Left forelimb (tissue), 1 donor: Measurements from ENCODE around the gene RNASE13.

Experiments used
- DNase-seq: peaks from one replicate; pipeline ENCODE4 v3.0.0-alpha.2; 2018; ENCODE audit warnings: low spot score

RNASE13 gene, protein sequence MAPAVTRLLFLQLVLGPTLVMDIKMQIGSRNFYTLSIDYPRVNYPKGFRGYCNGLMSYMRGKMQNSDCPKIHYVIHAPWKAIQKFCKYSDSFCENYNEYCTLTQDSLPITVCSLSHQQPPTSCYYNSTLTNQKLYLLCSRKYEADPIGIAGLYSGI

DNA sequence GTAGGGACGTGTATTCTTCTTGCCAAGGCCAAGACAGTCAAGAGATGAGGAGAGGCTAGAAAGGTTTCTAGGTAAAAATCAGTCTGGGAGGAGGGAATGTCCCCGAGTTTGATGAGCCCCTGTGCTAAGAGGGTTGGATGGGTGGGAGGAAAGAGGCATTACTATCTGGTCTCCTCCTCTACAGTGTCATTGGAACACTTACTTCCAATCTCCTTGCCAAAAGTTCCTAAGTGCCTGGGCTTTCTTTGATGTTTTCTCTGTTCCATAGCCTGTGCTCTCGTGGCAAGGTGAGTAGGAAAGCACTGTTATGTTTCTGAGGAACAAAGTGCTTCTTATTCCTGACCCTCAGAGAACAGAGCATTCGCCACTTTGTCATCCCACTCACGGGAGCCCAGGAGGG, at the start of gene RNASE13:
TSS of gene RNASE13 (minus strand) at position 101 of the 400 bp plus-strand sequence. CDS start 519 bp downstream, outside the sequence.
- no peak for DNase-seq

DNA sequence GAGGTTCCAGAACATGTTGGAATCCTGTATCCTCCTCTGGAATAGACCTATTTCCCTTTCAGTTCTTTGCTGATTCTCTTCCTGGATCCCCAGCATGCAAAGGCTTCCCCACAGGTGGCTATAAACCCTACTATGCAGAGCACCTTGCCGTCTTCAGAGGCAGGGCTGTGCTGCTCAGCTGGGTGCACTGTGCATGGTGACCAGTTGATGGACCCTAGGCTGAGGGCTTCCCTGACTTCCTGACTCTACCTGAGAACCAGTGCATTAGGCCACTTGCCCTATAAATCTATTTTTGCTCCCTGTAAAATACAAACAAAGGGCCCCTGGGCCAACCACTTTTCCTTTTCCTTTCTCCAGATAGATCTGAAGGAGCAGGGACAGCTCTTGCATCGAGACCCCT, 49.8 kb upstream of the RNASE13 start:
- DNase-seq, result no peak

DNA sequence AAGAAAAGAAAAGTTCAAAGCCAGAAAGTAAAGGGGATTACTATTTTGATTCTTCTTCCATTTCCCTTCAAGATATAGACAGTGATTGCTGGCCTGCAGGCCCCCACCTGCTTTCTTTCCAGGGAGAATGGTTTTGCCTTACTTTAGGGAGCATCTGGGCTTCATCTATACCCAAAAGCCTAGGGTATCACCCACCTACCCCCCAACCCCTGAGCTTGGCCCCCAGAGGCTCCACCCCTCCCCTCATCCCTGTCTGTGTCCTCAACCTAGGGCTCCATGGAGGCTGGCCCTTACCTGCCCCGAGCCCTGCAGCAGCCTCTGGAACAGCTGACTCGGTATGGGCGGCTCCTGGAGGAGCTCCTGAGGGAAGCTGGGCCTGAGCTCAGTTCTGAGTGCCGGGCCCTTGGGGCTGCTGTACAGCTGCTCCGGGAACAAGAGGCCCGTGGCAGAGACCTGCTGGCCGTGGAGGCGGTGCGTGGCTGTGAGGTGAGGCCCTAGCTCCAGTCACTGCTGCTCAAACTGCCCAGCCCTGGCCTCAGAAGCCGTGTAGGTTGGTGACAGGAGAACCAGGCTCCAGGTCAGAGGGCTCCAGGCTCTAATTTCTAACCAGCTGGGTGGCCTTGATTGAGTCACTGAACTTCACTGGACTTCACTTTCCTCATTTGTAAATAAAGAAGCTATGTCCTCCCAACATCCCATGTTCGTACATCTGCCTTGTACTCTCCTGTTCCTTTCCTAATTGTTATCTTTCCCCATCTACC, 49.1 kb upstream of the RNASE13 start:
- DNase-seq, result peak; percentile 53

DNA sequence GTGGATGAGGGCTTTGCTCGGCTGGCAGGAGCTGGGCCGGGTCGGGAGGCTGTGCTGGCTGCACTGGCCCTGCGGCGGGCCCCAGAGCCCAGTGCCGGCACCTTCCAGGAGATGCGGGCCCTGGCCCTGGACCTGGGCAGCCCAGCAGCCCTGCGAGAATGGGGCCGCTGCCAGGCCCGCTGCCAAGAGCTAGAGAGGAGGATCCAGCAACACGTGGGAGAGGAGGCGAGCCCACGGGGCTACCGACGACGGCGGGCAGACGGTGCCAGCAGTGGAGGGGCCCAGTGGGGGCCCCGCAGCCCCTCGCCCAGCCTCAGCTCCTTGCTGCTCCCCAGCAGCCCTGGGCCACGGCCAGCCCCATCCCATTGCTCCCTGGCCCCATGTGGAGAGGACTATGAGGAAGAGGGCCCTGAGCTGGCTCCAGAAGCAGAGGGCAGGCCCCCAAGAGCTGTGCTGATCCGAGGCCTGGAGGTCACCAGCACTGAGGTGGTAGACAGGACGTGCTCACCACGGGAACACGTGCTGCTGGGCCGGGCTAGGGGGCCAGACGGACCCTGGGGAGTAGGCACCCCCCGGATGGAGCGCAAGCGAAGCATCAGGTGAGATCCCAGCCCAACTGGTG, 47.0 kb upstream of the RNASE13 start:
- peak; percentile 53 for DNase-seq

DNA sequence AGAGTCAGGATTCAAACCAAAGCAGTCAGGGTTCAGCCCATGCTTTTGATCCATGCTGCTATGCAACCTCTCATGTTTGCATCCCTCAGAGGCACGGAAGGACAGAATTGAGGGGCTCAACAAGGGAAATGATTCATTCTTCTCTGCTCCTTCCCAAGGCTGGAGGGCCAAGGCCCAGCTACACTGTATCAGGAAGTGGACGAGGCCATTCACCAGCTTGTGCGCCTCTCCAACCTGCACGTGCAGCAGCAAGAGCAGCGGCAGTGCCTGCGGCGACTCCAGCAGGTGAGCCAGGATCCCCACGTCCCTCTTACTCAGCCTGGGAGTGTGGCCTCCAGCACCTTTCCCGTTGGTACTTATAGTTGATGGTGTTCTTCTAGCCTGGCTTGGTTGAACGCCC, 44.1 kb upstream of the RNASE13 start:
- DNase-seq, result no peak

DNA sequence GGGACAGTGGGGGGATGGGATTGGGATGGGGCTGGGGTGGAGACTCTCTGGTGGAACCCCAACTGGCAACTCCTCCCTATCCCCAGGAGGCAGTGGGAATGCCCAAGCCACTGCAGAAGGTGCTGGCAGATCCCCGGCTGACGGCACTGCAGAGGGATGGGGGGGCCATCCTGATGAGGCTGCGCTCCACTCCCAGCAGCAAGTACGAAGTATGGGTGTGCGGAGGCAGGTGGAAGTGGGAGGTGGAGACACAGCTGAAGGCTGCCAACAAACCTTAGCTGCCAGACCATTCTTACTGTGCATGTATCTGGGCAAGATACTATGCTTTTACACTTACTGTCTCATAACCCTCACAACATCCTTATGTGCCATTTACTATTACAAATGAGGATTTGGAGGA, 43.7 kb upstream of the RNASE13 start:
- no peak for DNase-seq

DNA sequence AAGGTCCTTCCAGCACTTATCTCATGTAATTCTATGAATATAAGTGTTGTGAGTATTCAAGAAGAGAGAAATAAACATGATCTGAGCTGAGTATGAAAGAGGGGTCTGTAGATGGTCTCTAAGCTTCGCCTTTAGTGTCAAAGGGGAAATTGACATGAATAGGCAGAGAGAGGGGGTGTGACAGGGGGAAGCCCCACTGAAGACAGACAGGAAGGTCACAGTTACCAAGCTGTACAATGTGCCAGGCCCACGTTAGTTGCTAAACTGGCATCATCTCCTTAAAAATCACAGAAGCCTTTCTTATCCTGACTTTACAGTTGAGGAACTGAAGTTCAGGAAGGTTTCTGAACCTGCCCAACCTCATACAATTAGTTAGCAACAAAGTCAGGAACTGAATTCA, 43.1 kb upstream of the RNASE13 start:
- no peak for DNase-seq

DNA sequence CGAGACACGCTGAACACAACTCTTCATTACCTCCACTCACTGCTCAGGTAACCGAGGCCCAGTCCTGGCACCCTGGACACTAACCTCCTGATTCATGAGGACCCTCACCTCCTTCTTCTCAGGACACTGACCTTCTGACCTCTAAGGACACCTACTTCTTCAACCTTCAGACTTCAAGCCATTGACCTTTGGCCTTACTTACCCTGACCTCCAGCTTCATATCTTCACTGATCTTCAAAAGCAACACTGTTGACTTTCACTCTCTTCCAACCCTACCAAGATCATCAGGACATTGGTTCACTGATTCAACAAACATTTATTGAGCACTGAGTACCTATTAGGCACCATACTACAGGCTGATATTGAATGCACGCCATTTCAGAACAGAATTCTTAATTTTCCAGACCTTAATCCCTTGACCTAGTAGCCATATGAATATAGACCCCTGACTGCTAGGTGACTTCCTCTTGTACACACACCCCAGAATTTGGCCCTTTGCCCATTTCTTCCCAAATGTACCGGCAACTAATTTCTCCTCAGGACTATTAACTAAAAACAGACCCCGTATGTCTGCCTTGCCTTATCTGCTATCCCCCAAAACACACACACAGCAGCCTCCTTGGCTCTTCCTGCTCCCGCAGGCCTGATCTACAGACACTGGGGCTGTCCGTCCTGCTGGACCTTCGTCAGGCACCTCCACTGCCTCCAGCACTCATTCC, 41.3 kb upstream of the RNASE13 start:
- DNase-seq, result no peak

DNA sequence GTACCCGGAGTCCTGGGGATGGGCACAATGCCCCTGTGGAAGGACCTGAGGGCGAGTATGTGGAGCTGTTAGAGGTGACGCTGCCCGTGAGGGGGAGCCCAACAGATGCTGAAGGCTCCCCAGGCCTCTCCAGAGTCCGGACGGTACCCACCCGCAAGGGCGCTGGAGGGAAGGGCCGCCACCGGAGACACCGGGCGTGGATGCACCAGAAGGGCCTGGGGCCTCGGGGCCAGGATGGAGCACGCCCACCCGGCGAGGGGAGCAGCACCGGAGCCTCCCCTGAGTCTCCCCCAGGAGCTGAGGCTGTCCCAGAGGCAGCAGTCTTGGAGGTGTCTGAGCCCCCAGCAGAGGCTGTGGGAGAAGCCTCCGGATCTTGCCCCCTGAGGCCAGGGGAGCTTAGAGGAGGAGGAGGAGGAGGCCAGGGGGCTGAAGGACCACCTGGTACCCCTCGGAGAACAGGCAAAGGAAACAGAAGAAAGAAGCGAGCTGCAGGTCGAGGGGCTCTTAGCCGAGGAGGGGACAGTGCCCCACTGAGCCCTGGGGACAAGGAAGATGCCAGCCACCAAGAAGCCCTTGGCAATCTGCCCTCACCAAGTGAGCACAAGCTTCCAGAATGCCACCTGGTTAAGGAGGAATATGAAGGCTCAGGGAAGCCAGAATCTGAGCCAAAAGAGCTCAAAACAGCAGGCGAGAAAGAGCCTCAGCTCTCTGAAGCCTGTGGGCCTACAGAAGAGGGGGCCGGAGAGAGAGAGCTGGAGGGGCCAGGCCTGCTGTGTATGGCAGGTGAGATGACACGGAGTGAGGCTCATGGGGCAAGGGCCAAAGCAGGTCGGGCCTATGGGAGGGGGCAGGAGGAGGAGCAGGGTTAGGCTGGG, 40.0 kb upstream of the RNASE13 start:
- no peak for DNase-seq

DNA sequence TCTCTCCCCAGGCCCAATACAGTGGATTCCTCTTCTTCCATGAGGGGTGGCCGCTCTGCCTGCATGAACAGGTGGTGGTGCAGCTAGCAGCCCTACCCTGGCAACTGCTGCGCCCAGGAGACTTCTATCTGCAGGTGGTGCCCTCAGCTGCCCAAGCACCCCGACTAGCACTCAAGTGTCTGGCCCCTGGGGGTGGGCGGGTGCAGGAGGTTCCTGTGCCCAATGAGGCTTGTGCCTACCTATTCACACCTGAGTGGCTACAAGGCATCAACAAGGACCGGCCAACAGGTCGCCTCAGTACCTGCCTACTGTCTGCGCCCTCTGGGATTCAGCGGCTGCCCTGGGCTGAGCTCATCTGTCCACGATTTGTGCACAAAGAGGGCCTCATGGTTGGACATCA, 39.3 kb upstream of the RNASE13 start:
- no peak for DNase-seq

DNA sequence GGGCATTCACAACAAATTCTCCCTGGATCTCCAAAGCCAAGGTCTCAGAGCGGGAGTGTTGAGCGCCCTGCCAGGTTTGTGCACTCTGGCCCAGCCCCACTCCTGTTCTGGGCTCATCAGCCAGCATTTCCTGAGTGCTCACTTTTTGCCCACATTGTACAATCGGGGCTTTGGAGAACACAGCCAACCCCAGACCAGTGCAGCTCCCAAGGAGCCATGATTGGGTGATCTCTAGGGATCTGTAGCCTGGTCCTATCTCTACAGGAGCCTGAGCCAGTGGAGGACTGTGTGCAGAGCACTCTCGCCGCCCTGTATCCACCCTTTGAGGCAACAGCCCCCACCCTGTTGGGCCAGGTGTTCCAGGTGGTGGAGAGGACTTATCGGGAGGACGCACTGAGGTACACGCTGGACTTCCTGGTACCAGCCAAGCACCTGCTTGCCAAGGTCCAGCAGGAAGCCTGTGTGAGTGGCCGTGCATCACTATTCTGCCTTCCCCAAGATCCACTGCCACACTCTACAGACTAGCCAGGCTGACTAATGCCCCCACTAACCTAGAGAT, 38.3 kb upstream of the RNASE13 start:
- no peak for DNase-seq

DNA sequence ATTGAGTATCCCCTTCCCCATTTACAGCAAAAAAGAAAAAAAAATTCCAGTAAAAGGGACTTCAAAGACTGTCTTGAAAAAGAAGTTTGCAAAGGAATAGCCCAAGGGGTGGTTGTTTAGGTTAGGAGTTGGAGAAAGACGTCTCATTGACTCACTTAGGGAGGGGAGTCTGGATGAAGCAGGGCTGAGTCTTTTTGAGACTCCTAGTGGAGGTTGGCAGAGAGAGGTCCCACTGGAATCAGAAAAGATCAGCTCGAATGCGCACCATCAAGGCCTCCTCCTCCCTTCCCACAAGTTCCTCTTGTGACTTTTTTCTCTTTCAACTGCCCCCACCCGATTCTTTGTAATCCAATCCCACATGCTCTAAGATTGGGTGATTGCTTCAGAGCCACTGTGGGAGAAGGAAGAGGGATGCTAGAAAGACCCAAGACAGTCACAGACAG, 37.4 kb upstream of the RNASE13 start:
- DNase-seq, result no peak

DNA sequence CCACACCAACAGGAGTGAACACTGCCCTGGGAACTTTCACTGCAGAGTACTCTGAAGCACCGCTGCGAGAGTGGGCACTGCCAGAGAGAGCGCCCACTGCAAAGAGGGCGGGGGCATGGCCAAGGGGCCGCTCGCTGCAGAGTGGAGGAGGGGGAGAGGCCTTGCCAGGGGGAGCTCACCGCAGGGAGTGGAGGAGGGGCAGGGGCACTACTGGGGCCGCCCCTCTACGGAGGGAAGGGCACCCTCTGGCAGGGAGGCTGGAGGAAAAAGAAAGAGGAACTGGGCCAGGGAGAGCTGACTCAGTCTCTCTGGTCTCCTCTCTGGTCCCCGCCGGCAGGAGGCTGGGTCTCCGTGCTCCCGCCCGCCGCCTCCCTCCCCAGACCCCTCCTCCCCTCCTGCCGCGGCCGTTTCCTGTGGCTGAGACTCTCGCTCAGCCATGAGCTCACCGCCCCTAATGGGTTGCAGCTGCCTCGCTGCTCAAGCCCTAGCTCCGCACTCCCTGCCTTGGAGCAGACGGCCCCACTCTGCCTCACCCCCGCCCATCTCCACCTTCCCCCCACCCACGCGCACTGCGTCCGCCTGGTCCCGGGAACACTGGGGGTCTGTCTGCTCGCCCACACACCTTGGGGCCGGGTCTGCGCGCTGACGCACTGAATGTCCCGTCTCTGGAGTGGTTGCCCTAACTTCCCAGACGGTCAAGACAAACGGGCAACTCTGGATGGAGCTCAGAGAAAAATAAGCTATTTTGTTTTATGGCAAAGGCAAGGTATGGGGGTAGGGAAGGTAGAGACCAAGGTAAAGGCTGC, 36.8 kb upstream of the RNASE13 start:
- DNase-seq, result peak; percentile 96

DNA sequence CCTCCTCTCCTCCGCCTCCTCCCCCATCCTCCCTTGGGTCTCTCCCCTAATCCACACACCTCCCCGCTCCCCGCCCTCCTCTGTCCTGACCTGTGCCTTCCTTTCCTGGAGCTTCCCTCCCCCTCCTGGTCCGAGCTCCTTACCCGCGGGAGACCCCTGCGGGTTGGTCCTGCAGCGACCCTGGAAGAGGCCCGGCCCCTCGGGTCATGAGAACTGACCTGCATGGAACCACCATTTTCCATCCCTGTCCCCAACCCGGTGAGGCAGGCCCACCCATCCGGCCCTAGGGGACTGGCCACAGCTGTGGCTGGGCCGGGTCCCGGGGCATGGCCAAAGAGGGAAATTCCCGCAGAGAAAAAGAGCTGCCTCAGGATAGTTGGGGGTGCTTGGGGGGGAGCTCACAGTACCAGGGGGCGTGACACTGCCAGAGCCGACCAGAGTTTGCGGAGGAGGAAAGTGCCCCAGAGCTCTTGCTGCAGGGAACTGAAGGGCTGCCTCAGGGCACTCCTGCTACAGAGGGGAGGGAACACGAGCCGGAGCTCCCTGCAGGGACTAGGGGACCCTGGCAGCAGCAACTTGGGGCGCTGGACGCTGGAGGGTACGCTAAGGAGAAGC, 36.1 kb upstream of the RNASE13 start:
- no peak for DNase-seq

DNA sequence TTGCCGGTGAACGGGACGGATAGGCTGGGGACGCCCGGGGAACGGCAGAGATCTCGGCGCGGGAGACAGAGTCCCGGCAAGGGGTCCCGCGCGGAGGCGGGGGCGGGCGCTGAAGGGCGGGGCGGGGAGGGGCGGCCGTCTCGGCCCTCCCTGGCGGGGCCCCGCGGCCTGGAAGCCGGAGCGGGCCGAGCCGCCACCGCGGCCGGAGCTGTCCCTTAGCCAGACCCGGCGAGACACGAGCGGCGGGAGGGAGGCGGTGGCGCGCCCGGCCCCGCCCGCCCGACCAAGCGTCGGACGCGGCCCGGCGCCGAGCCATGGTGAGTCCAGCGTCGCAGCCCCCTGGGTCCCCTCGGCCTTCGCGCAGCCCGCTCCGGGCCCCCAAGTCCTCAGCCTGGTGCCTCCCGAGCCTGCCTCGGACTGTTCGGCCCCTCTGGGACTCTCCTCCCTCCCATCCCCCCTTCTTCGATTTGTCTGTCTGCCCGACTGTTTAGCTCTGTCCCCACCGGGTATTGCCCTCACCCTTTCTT, 35.5 kb upstream of the RNASE13 start, which contains the start of gene ARHGEF40:
TSS of gene ARHGEF40 (plus strand) at position 222 of the 527 bp plus-strand sequence. CDS start at position 315, 93 bp downstream.
- DNase-seq, result peak; percentile 87

DNA sequence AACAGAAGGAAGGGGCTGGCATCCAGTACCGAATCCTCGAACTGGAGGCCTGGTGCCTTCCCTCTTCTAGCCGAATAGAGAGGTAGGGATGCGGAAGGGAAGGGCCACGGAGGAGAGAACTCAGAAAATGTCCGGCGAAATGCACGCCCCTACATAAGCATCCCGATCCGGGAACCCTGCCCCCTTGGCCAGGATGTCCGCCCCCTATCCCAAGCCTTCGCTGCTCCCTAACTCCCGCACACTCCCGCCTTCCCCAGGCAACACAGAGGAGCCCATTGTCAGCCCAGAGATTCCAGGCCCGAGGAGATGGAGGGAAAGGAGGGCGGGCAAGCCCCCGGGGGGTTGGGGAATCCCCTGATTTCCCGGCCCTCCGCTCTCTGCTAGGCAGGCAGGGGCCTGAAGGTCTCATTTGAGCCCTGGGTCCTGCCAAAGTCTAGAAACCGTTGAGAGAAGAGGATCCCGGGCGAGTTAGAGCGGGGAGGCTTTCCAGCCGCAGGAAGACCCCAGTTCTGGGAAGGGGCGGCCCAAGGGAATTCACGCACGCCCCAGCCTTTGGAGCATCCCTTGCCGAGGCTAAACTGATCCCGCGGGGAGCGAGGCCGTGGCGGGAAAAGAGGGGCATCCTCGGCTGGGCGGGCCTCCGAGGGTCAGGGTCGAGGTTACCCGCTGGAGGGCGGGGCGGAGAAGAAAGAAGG, 34.9 kb upstream of the RNASE13 start:
- peak; percentile 87 for DNase-seq

DNA sequence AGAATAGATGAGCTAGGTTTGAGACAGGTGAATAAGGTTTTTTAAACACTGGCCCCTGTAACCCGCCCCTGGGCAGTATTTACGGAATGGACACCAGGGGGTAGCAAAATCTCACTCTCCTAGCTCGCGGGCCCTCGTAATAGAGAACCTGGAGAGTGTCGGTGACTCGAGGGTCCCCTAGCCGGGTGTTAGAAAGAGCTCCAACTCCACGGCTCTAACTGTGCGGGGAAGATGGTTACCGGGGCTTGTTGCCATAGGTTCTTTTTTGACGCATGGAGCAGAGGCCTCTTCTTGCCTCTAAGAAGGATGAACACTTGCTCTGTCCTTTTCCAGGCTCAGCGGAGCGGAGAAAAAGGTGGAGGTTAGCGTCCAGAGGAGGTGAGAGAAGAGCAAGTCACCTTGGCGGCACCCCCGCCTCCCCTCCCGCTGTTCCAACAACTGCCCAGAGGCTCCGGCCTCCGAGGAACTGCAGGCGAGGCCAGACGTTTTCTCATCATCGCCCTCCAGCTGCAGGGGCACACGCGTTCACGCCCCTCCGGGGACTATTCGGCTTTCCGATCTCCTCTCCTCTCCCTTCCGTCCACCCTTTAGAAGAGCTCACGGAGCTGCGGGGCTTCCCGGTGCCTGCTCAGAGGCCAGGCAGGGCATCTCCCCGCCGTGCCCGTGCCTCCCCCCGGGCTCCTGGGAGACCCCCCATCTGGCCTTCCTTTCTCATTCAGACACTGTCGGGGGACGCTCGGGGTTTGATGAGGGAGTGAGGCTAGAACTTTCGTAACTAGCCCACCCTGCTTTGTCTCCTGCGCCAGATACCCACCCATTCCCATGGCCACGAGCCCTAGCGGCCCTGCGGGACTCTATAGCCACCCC, 34.1 kb upstream of the RNASE13 start:
- DNase-seq, result no peak

DNA sequence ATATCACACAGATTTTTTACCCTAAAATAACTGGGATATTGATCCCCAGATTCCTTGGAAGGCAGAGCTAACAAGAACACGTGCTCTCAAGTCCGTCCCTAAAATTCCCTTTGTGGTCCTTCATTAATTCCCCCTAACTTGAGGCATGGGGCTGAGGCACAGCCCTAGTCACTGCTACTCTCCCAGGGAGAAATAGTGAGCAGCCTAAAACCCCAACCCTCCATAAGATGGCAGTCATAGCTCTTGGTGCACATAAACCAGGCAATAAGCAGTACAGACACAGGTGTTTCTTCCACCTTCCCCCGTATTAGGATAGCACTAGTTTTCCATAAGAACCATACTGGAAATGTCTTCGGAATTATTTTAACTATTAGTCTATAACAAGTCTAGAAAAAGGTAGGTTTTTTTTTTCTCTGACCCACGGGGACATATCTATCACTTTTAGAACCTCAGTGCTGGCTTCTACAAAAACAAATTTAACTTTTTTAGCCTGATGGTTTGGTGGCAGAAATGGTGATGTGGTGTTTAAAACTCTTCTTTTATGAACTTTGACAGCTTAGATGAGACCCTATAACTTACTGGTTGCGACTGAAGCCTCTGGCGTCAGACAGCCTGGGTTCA, 32.4 kb upstream of the RNASE13 start:
- no peak for DNase-seq
